ENCODE results near the gene TSHZ1.

GRCh38 chr18:75204732-75205513, 5.7 kb upstream of the TSHZ1 start:
- TF ChIP-seq CTCF (IDR thresholded peaks at IDR 0.05; ENCODE audit: low read length) (no peak), EZH2 (IDR thresholded peaks at IDR 0.05; ENCODE audit: borderline replicate concordance, low read length) (no peak)
